Heart left ventricle (tissue), 16 donors: Measurements from ENCODE around the gene TRPM3. TPM values are rescaled to one million over a fixed set of nuclear protein-coding genes. Genes with fewer than 3 reads are reported as not detected.
"Not testable (repeated sequence)": the region's sequence is repeated elsewhere in the genome, so short reads cannot be mapped to it uniquely, and the experiment has no call there.

Experiments used
- ATAC-seq, 4 donors: fragments of 200-7000 bp; cut with Tn5 transposase; one replicate each; pipeline ENCODE4 v1.9.1; 2020 to 2022; ENCODE audit warnings: moderate library complexity in 4 of 4, mild to moderate bottlenecking in 3 of 4, moderate number of reproducible peaks in 1 of 4
- DNase-seq, 5 donors: peaks; one replicate each; pipeline ENCODE4 v3.0.0-alpha.2; 2020
- H3K27ac ChIP-seq, 12 donors: fragments of 200-600 bp; sonication (generic) in 4 of 12; one replicate each; pipeline versions ENCODE4 v1.5.0 to v1.8.0; 2016 to 2022; ENCODE audit warnings: mild to moderate bottlenecking in 2 of 12
- H3K27me3 ChIP-seq, 9 donors: fragments of 200-600 bp; sonication (generic) in 2 of 9; one replicate each; pipeline versions ENCODE4 v1.5.1 to v1.8.0; 2016 to 2022; ENCODE audit warnings: mild to moderate bottlenecking in 3 of 9
- H3K36me3 ChIP-seq, 9 donors: fragments of 200-600 bp; sonication (generic) in 2 of 9; one replicate each; pipeline versions ENCODE4 v1.5.0 to v1.8.0; 2018 to 2022; ENCODE audit warnings: mild to moderate bottlenecking in 2 of 9
- H3K4me1 ChIP-seq, 12 donors: fragments of 200-600 bp; sonication (generic) in 4 of 12; one replicate each; pipeline versions ENCODE4 v1.5.0 to v1.8.0; 2016 to 2022; ENCODE audit warnings: mild to moderate bottlenecking in 3 of 12
- H3K4me3 ChIP-seq, 12 donors: fragments of 200-600 bp; sonication (generic) in 4 of 12; one replicate each; pipeline versions ENCODE4 v1.5.0 to v1.8.0; 2017 to 2022; ENCODE audit warnings: mild to moderate bottlenecking in 9 of 12, moderate library complexity in 4 of 12
- H3K9me3 ChIP-seq, 12 donors: fragments of 200-600 bp; sonication (generic) in 4 of 12; one replicate each; pipeline versions ENCODE4 v1.5.0 to v1.8.0; 2016 to 2022; ENCODE audit warnings: mild to moderate bottlenecking in 1 of 12
- POLR2A ChIP-seq, 2 donors: fragments of 450-650 bp; IDR thresholded peaks; one replicate each; pipeline ENCODE4 v1.6.1; 2017; ENCODE audit warnings: antibody characterized with exemption in 2 of 2, mild to moderate bottlenecking in 2 of 2, moderate library complexity in 2 of 2
- WGBS, 4 donors: extraction: QIAGEN DNeasy Blood & Tissue Kit in 2 of 4; methylation state at CpG; one replicate each; pipeline versions ENCODE4 v1.1.5 to v1.1.7; 2013 to 2018; 5-methylcytosine and 5-hydroxymethylcytosine counted together
- intact Hi-C, 10 donors: fragments of 100-400 bp; cut with DNase I; formaldehyde crosslinking; loops; one replicate each; pipeline versions ENCODE4 v1.11.1 to v1.14.2; 2022
- polyA plus RNA-seq, 2 donors: library from polyadenylated mRNA; stranded (reverse); fragments of 200-250 nt; gene quantifications; one replicate each; pipeline ENCODE4 v1.2.3, GENCODE V29; 2013
- total RNA-seq, 9 donors: library from RNA; depleted of rRNA in 2 of 9; stranded (reverse); fragments of >200 nt in 2 of 9; fragmentation: NEBNext Ultra II Directional in 3 of 9; extraction: Animal tissue kit (Norgen Biotek cat#: 25700) in 3 of 9; gene quantifications; one replicate each; pipeline versions ENCODE4 v1.1.0 to v1.2.4, GENCODE V29; 2016 to 2023
- TF ChIP-seq, protein P1 (sequence below), 12 donors: fragments of 200-600 bp; sonication (generic) in 4 of 12; IDR thresholded peaks; one replicate each; pipeline versions ENCODE4 v1.5.0 to v1.8.0; 2018 to 2022; ENCODE audit warnings: antibody characterized with exemption in 12 of 12, mild to moderate bottlenecking in 5 of 12
- donor health status: ischemic (EF 13 %, LVEDD 7.1; RV severe dilation, severe dysfunction).
- donor health status: healthy with polysubstance abuse.
- donor health status: DM: no; HTN: yes; CAD: no.
- donor health status: DM: no; HTN: no; CAD: no.
- donor health status: ischemic (EF 25% LVEDD 6.9; RV normal size, moderate dysfunction).
- donor health status: ischemic (EF 25% LVEDD 5.7; RV mildly dilated, moderate dysfunction).
- donor health status: healthy.
- donor health status: DM: yes; HTN: yes; CAD: no.
- donor health status: ischemic (EF 35%, LVEDD 5.7; RV mildly dilated, moderate dysfunction).
- donor health status: nonischemic (EF 11% LVEDD 7.7; RV severe dilation, severe dysfunction).
- donor health status: DM: yes; HTN: yes; CAD: no.
- donor health status: PGD.
- donor health status: ischemic (EF 29% LVEDD 5.4; RV normal size, mild dysfunction).
- donor health status: nonischemic (EF 23%, LVEDD 6.1; RV moderate dilation, normal function).

TRPM3 gene
- total and polyA plus RNA-seq, 11 donors = 0.02 to 0.91 (median 0.10) TPM; not detected in 1

DNA sequence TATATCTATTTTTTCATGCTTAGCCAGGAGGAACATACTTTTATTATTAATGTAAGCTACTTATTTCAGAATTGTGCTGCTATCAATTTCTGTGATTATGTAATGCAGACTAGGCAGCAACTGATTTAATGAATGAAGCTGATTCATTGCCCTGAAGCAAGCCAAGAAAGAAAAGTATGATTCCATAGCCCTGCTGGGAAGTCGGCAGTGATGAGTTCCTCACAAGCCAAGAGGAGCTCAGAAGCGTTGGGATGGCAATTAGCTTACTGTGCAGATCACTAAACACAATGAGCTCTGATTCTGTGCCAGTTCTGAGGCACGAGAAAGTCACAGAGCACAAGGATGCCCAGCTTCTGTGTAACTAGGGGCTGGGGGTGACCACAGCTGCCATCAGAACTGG is 452.7 kb downstream of the TRPM3 start:
- DNase-seq (no peak), ATAC-seq (peak in 1 of 4 donors; percentile 39)
- peaks cover 0 to 6% (median 0%) of the 10 kb centered on the region in 12 donors for H3K4me1 ChIP-seq
- no peaks in the 10 kb centered on the region for H3K36me3 ChIP-seq
- no peak overlapping the region for H3K27ac ChIP-seq
- H3K4me3 ChIP-seq = no peak overlapping the region
- WGBS, 4 donors = 66 to 79% (median 73%) methylated on average over 3 of the region's 3 CpGs
- H3K27me3 ChIP-seq = no peaks in the 10 kb centered on the region
- H3K9me3 ChIP-seq = no peaks in the 10 kb centered on the region
- TF ChIP-seq, protein P1, sequence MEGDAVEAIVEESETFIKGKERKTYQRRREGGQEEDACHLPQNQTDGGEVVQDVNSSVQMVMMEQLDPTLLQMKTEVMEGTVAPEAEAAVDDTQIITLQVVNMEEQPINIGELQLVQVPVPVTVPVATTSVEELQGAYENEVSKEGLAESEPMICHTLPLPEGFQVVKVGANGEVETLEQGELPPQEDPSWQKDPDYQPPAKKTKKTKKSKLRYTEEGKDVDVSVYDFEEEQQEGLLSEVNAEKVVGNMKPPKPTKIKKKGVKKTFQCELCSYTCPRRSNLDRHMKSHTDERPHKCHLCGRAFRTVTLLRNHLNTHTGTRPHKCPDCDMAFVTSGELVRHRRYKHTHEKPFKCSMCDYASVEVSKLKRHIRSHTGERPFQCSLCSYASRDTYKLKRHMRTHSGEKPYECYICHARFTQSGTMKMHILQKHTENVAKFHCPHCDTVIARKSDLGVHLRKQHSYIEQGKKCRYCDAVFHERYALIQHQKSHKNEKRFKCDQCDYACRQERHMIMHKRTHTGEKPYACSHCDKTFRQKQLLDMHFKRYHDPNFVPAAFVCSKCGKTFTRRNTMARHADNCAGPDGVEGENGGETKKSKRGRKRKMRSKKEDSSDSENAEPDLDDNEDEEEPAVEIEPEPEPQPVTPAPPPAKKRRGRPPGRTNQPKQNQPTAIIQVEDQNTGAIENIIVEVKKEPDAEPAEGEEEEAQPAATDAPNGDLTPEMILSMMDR (IDR thresholded peaks at IDR 0.05) = no peak
- TF ChIP-seq POLR2A (IDR thresholded peaks at IDR 0.05) = no peak
- intact Hi-C loops = no loop called here

DNA sequence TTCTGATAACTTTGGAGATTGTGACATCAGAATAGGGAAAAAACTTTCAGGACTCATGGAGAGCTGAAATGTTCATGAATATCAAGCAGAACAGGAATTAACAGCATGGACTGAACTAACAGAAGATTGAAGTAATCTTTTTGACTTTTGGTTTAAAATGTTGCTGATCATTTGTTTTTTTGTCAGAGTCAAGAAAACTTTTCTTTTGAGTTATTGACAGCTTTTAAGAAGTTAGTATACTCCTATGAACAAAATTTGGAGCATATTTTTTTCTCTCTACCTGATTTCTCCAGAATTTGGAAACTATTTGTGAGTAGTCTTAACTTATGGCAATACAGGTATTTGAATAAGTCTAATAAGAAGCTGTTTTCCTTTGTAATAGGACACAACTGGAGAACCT is 462.7 kb downstream of the TRPM3 start:
- no peak for DNase-seq
- intact Hi-C loops = no loop called here
- no peak for TF ChIP-seq POLR2A (IDR thresholded peaks at IDR 0.05)
- TF ChIP-seq, protein P1 (IDR thresholded peaks at IDR 0.05) = no peak
- peaks cover 0 to 17% (median 3%) of the 10 kb centered on the region in 12 donors for H3K9me3 ChIP-seq
- no peak overlapping the region for H3K27ac ChIP-seq
- H3K27me3 ChIP-seq = no peaks in the 10 kb centered on the region
- H3K4me3 ChIP-seq = no peak overlapping the region
- H3K36me3 ChIP-seq = no peaks in the 10 kb centered on the region
- ATAC-seq = no peak
- no peaks in the 10 kb centered on the region for H3K4me1 ChIP-seq

DNA sequence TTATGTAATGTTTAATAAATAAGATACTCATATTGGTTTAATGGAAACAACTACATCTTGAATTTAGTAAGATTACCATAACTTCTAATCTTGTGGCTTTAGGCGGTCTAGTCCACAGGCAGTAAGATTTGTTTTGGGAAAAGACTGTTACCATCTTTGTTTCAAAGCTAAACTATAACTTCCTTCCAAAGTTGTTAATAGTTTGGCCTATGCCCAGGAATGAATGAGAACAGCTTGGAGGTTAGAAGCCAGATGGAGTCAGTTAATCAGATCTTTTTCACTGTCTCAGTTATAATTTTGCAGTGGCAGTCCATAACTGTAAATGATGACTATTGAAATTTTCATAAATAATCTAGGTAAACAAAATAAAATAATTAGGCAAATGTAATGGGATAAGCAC is 465.1 kb downstream of the TRPM3 start:
- DNase-seq = no peak
- intact Hi-C loops = no loop called here
- ATAC-seq = no peak

DNA sequence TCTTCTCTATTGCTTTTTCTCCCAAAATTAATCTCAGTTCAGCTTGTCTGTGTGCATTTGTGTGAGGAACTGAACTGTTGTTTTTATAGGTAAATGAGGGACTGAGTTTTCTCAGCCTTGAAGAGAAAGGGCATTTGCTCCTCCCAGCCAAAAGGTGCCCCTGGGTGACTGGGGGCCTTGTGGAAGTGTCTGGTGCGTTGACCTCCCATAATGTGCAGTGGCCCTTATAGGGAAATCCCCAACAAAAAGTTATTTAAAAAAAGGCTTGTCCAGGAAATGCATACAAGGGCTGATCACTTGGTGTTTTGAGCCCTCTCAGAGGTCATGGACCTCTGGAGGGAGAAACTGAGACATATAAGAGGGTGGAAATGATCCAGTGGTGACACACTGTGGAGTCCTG is 467.3 kb downstream of the TRPM3 start:
- intact Hi-C loops = no loop called here
- Histone ChIP-seq H3K36me3 (no peaks in the 10 kb centered on the region), H3K27me3 (no peaks in the 10 kb centered on the region), H3K4me3 (no peak overlapping the region), H3K4me1 (no peaks in the 10 kb centered on the region), H3K9me3 (peaks cover 0 to 30% (median 6%) of the 10 kb centered on the region in 12 donors), H3K27ac (no peak overlapping the region)
- DNase-seq (no peak), ATAC-seq (no peak)
- 73 to 88% (median 80%) methylated on average over 1 of the region's 1 CpG for WGBS, 4 donors
- TF ChIP-seq, protein P1 (IDR thresholded peaks at IDR 0.05) = no peak
- no peak for TF ChIP-seq POLR2A (IDR thresholded peaks at IDR 0.05)

More for the DNA sequence above, 465.1 kb downstream of the TRPM3 start:
- no peak overlapping the region for H3K4me3 ChIP-seq
- TF ChIP-seq POLR2A (IDR thresholded peaks at IDR 0.05) = no peak
- TF ChIP-seq, protein P1 (IDR thresholded peaks at IDR 0.05) = no peak
- H3K36me3 ChIP-seq = no peaks in the 10 kb centered on the region
- H3K4me1 ChIP-seq = no peaks in the 10 kb centered on the region
- peaks cover 0 to 17% (median 1%) of the 10 kb centered on the region in 12 donors for H3K9me3 ChIP-seq
- 80 to 91% (median 85%) methylated on average over 1 of the region's 1 CpG for WGBS, 4 donors
- H3K27ac ChIP-seq = no peak overlapping the region
- H3K27me3 ChIP-seq = no peaks in the 10 kb centered on the region

GRCh38 chr9:70644627-70645026 is 476.8 kb downstream of the TRPM3 start:
- ATAC-seq, H3K4me3 ChIP-seq, H3K27me3 ChIP-seq, H3K4me1 ChIP-seq, H3K36me3 ChIP-seq, DNase-seq, H3K27ac ChIP-seq: not testable (repeated sequence)
- peaks cover 0 to 18% (median 0%) of the 10 kb centered on the region in 12 donors for H3K9me3 ChIP-seq
- intact Hi-C loops = loop anchor here in 9 of 10 donors (5.0 to 10.0 kb wide), 6 partner anchors 270 to 608 kb away; no protein-coding TSS in a partner anchor
